B cell (primary cell): ENCODE results near the gene AADAC. TPM values are rescaled to one million over a fixed set of nuclear protein-coding genes. Genes with fewer than 3 reads are reported as not detected.

Experiments used
- ATAC-seq: fragments of 200-7000 bp; cut with Tn5 transposase; one replicate; pipeline ENCODE4 v1.10.0; 2021; ENCODE audit warnings: low read depth, mild to moderate bottlenecking, moderate number of reproducible peaks, moderate library complexity
- CTCF ChIA-PET: fragments of 350-600 bp; sonication (Branson Sonifier 250); formaldehyde crosslinking; loops from one replicate; lab custom pipeline; 2021; ENCODE audit warnings: antibody characterized with exemption, inconsistent platforms; lab: Charles Lee
- POLR2A ChIA-PET: fragments of 350-600 bp; sonication (Branson Sonifier 250); formaldehyde crosslinking; loops from one replicate; lab custom pipeline; 2021; ENCODE audit warnings: antibody characterized with exemption; lab: Charles Lee
- DNase-seq: peaks from one replicate; pipeline ENCODE4 v3.0.0; 2013
- H2AFZ ChIP-seq: 2 replicates; pipeline ENCODE4 v1.6.1; 2012; ENCODE audit warnings: mild to moderate bottlenecking, low read depth, low read length; ENCODE audit not compliant: insufficient read depth, poor library complexity, severe bottlenecking
- H3K27ac ChIP-seq, 2 donors: 1 replicate in 1 of 2; 2 replicates in 1 of 2; pipeline ENCODE4 v1.5.1; 2012 to 2013; ENCODE audit warnings: low read length in 2 of 2, mild to moderate bottlenecking in 2 of 2, moderate library complexity in 1 of 2
- H3K27me3 ChIP-seq, 4 experiments: fragments of 200-600 bp in 1 of 4; sonication (generic) in 1 of 4; replicated peaks in 1 of 4; 1 replicate in 2 of 4; 2 replicates in 2 of 4; pipeline versions ENCODE4 v1.6.1 to v1.7.0; 2013 to 2016; ENCODE audit warnings: low read length in 3 of 4, mild to moderate bottlenecking in 2 of 4, mixed read lengths in 1 of 4, moderate library complexity in 1 of 4; ENCODE audit not compliant: insufficient read depth in 4 of 4, control insufficient read depth in 3 of 4; ENCODE audit errors: control extremely low read depth in 1 of 4
- H3K36me3 ChIP-seq, 2 experiments: replicated peaks in 1 of 2; 1 replicate in 1 of 2; 2 replicates in 1 of 2; pipeline versions ENCODE4 v1.6.1 to v1.7.1; 2013; ENCODE audit warnings: low read length in 1 of 2; ENCODE audit not compliant: insufficient read depth in 2 of 2, control insufficient read depth in 1 of 2; ENCODE audit errors: control extremely low read depth in 1 of 2, extremely low read depth in 1 of 2
- H3K4me1 ChIP-seq, 2 donors: fragments of 200-600 bp in 1 of 2; sonication (generic) in 1 of 2; 1 replicate in 1 of 2; 2 replicates in 1 of 2; pipeline versions ENCODE4 v1.5.1 to v1.6.1; 2013 to 2017; ENCODE audit warnings: low read length in 2 of 2; ENCODE audit not compliant: control insufficient read depth in 2 of 2, insufficient read depth in 2 of 2
- H3K4me2 ChIP-seq: replicated peaks from 2 replicates; pipeline ENCODE3; 2012; ENCODE audit warnings: mild to moderate bottlenecking, low read depth, low read length; ENCODE audit not compliant: poor library complexity, severe bottlenecking
- H3K4me3 ChIP-seq, 5 experiments: fragments of 200-600 bp in 1 of 5; sonication (generic) in 1 of 5; 1 replicate in 3 of 5; 2 replicates in 2 of 5; pipeline versions ENCODE4 v1.5.1 to v1.7.0; 2011 to 2016; ENCODE audit warnings: low read length in 4 of 5, mild to moderate bottlenecking in 4 of 5, low read depth in 2 of 5, control low read depth in 1 of 5, moderate library complexity in 1 of 5; ENCODE audit not compliant: insufficient read depth in 1 of 5; ENCODE audit errors: control extremely low read depth in 1 of 5, extremely low read depth in 1 of 5
- H3K79me2 ChIP-seq: fragments of 200-600 bp; sonication (generic); one replicate; pipeline ENCODE4 v1.6.0; 2016; ENCODE audit warnings: low read length; ENCODE audit not compliant: control insufficient read depth, insufficient read depth
- H3K9ac ChIP-seq: fragments of 200-600 bp; sonication (generic); 2 replicates; pipeline ENCODE4 v1.6.1; 2017; ENCODE audit warnings: mild to moderate bottlenecking, low read length, moderate library complexity
- H3K9me3 ChIP-seq, 3 donors: one replicate each; pipeline versions ENCODE4 v1.6.1 to v1.7.1; 2013; ENCODE audit warnings: low read length in 2 of 3; ENCODE audit not compliant: control insufficient read depth in 2 of 3, insufficient read depth in 1 of 3; ENCODE audit errors: control extremely low read depth in 1 of 3
- H4K20me1 ChIP-seq: 2 replicates; pipeline ENCODE4 v1.6.0; 2012; ENCODE audit warnings: mild to moderate bottlenecking, low read length; ENCODE audit not compliant: insufficient read depth, control insufficient read depth, poor library complexity, severe bottlenecking
- H3K27ac Mint-ChIP-seq: one replicate; pipeline ENCODE4 v1.8.0; 2021; ENCODE audit warnings: mixed read lengths
- H3K27me3 Mint-ChIP-seq: one replicate; pipeline ENCODE4 v1.8.0; 2021; ENCODE audit warnings: mixed read lengths
- H3K4me1 Mint-ChIP-seq: one replicate; pipeline ENCODE4 v1.8.0; 2021; ENCODE audit warnings: mixed read lengths
- H3K4me3 Mint-ChIP-seq: one replicate; pipeline ENCODE4 v1.8.0; 2021; ENCODE audit warnings: mixed read lengths
- H3K9me3 Mint-ChIP-seq: one replicate; pipeline ENCODE4 v1.8.0; 2022; ENCODE audit warnings: mixed read lengths; ENCODE audit not compliant: insufficient read depth
- EZH2 ChIP-seq: IDR thresholded peaks from 2 replicates; pipeline ENCODE4 v1.6.1; 2012; ENCODE audit warnings: borderline replicate concordance, low read depth, mild to moderate bottlenecking, moderate library complexity, low read length; ENCODE audit not compliant: insufficient read depth, poor library complexity, severe bottlenecking
- WGBS: methylation state at CpG from one replicate; pipeline ENCODE4 v1.1.5; 2013; ENCODE audit warnings: missing lambda C conversion rate; ENCODE audit not compliant: insufficient coverage; 5-methylcytosine and 5-hydroxymethylcytosine counted together
- intact Hi-C: fragments of 100-400 bp; cut with micrococcal nuclease; formaldehyde crosslinking; loops from one replicate; pipeline ENCODE4 v1.10.0; 2022
- polyA plus RNA-seq: library from polyadenylated mRNA; depleted of rRNA; stranded (reverse); fragments of >200 nt; gene quantifications from 2 replicates; pipeline ENCODE4 v1.2.3, GENCODE V29; 2012
- total RNA-seq, 2 donors: library from RNA; stranded (reverse); fragments of 120-200 nt in 1 of 2; gene quantifications; 1 replicate in 1 of 2; 2 replicates in 1 of 2; pipeline versions ENCODE4 v1.2.3 to v1.2.4, GENCODE V29; 2013 to 2022
- TF ChIP-seq, protein P1 (sequence below): fragments of 200-600 bp; IDR thresholded peaks from one replicate; pipeline ENCODE4 v1.8.0; 2022; ENCODE audit warnings: antibody characterized with exemption, mild to moderate bottlenecking

AADAC gene
- total and polyA plus RNA-seq, 2 donors (not counting 1 experiment from before 2014, with no cell fraction given): not detected

DNA sequence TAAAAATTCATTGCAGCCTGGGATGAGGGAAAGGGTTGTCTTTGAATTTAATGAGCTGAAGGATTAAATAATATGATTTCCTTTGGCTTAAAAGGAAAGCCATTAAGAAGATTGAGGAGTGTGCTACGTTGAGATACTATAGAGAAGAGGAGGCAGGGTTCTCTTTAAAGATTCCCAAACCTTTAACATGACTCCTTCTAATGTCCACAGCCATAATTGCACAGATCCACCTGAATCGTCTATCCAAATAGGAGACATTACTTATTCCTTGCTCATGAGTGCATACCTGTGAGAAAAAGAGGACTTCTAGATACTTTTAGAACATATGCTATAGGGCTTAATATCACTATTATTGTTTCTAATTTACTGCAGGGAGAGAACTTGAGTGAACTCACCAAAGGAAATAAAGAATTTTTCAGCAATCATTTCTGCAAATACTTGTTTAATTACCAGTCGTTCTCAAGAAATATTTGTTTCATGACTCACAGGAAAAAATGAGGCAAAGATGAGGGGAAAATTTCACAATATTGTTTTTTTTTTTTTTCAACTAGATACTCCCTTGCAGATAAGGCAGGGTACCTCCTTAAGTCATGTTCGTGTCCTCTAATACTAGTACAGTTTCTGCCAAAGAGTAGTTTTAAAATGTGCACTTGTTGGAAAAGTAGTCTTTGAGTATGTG is 50.6 kb downstream of the AADAC start:
- ATAC-seq: no peak
- POLR2A ChIA-PET: no interaction called here

More for the DNA sequence above, 50.6 kb downstream of the AADAC start:
- Histone ChIP-seq H3K4me2 (no peak overlapping the region), H3K27me3 (no peaks in the 10 kb centered on the region), H2AFZ (no peak overlapping the region), H3K36me3 (no peaks in the 10 kb centered on the region), H3K27ac (no peak overlapping the region), H3K4me3 (no peak overlapping the region), H3K9me3 (no peaks in the 10 kb centered on the region), H3K79me2 (no peaks in the 10 kb centered on the region), H3K4me1 (no peaks in the 10 kb centered on the region), H4K20me1 (no peaks in the 10 kb centered on the region), H3K9ac (no peak overlapping the region)
- no peaks in the 10 kb centered on the region for H3K4me1 Mint-ChIP-seq
- H3K27me3 Mint-ChIP-seq: no peaks in the 10 kb centered on the region
- no CpG with 5 or more reads among the region's 4 CpGs for WGBS
- CTCF ChIA-PET: no interaction called here
- intact Hi-C loops: no loop called here
- no peak overlapping the region for H3K27ac Mint-ChIP-seq
- no peaks in the 10 kb centered on the region for H3K9me3 Mint-ChIP-seq
- DNase-seq: no peak
- TF ChIP-seq, protein P1, sequence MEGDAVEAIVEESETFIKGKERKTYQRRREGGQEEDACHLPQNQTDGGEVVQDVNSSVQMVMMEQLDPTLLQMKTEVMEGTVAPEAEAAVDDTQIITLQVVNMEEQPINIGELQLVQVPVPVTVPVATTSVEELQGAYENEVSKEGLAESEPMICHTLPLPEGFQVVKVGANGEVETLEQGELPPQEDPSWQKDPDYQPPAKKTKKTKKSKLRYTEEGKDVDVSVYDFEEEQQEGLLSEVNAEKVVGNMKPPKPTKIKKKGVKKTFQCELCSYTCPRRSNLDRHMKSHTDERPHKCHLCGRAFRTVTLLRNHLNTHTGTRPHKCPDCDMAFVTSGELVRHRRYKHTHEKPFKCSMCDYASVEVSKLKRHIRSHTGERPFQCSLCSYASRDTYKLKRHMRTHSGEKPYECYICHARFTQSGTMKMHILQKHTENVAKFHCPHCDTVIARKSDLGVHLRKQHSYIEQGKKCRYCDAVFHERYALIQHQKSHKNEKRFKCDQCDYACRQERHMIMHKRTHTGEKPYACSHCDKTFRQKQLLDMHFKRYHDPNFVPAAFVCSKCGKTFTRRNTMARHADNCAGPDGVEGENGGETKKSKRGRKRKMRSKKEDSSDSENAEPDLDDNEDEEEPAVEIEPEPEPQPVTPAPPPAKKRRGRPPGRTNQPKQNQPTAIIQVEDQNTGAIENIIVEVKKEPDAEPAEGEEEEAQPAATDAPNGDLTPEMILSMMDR: no peak
- no peak for TF ChIP-seq EZH2
- no peak overlapping the region for H3K4me3 Mint-ChIP-seq
